ENCODE results near the gene SCN9A.

- TF ChIP-seq CTCF (IDR thresholded peaks at IDR 0.05) (no peak), POLR2A (IDR thresholded peaks at IDR 0.05) (no peak)
These were observed 136.2 kb downstream of the SCN9A start for GRCh38 chr2:166239548-166239947.
